HuH-7.5 (cell line): ENCODE measurements around the gene DCUN1D4.
"Not testable (repeated sequence)": the region's sequence is repeated elsewhere in the genome, so short reads cannot be mapped to it uniquely, and the experiment has no call there.

Experiments used
- DNase-seq: peaks from one replicate; pipeline ENCODE4 v3.0.0; 2011; ENCODE audit warnings: low spot score

The DCUN1D4 gene

GRCh38 chr4:51895158-51895557, 52.2 kb downstream of the DCUN1D4 start:
- DNase-seq: no peak

GRCh38 chr4:51895816-51896408, 53.0 kb downstream of the DCUN1D4 start:
- DNase-seq: peak; percentile 66

- DNase-seq: no peak
Observed at GRCh38 chr4:51901363-51901762, 58.4 kb downstream of the DCUN1D4 start.

GRCh38 chr4:51906167-51906958, 63.4 kb downstream of the DCUN1D4 start:
- no peak for DNase-seq

- no peak for DNase-seq
Observed at GRCh38 chr4:51907006-51907669, 64.2 kb downstream of the DCUN1D4 start.

GRCh38 chr4:51909236-51909703, 66.3 kb downstream of the DCUN1D4 start:
- peak; percentile 64 for DNase-seq

GRCh38 chr4:51918251-51918650, 75.3 kb downstream of the DCUN1D4 start:
- no peak for DNase-seq

GRCh38 chr4:51923343-51923742, 80.4 kb downstream of the DCUN1D4 start:
- no peak for DNase-seq

GRCh38 chr4:51925307-51925706, 82.4 kb downstream of the DCUN1D4 start:
- no peak for DNase-seq

GRCh38 chr4:51930557-51930956, 87.6 kb downstream of the DCUN1D4 start:
- DNase-seq: no peak

- no peak for DNase-seq
Observed at GRCh38 chr4:51931461-51931860, 88.5 kb downstream of the DCUN1D4 start.

GRCh38 chr4:51932261-51932660, 89.3 kb downstream of the DCUN1D4 start:
- DNase-seq: no peak

- no peak for DNase-seq
Observed at GRCh38 chr4:51932684-51933083, 89.7 kb downstream of the DCUN1D4 start.

- not testable (repeated sequence) for DNase-seq
Observed at GRCh38 chr4:51940460-51940859, 97.5 kb downstream of the DCUN1D4 start.

GRCh38 chr4:51942108-51942832, 99.3 kb downstream of the DCUN1D4 start:
- no peak for DNase-seq

- no peak for DNase-seq
Observed at GRCh38 chr4:51942833-51943215, 99.9 kb downstream of the DCUN1D4 start.

GRCh38 chr4:51943221-51943620, 100.3 kb downstream of the DCUN1D4 start:
- DNase-seq: peak; percentile 34

- no peak for DNase-seq
Observed at GRCh38 chr4:51958199-51958968, 115.4 kb downstream of the DCUN1D4 start.

- no peak for DNase-seq
Observed at GRCh38 chr4:51960486-51960885, 117.5 kb downstream of the DCUN1D4 start.

- DNase-seq: peak; percentile 32
Observed at GRCh38 chr4:51963841-51964517, 121.0 kb downstream of the DCUN1D4 start.

- no peak for DNase-seq
Observed at GRCh38 chr4:51965862-51966261, 122.9 kb downstream of the DCUN1D4 start.
